NCI-H1930 (cell line): ENCODE measurements around the gene PLCXD3.

Source experiments
- DNase-seq, 2 experiments: peaks; one replicate each; lab custom pipeline; 2025; lab: John Stamatoyannopoulos, UW

PLCXD3 gene

GRCh38 chr5:41281215-41281810, 229.1 kb downstream of the PLCXD3 start:
- DNase-seq, result no peak

- no peak for DNase-seq
Observed at GRCh38 chr5:41279040-41279439, 231.4 kb downstream of the PLCXD3 start.

GRCh38 chr5:41277476-41278245, 232.7 kb downstream of the PLCXD3 start:
- DNase-seq, result no peak

- no peak for DNase-seq
Observed at GRCh38 chr5:41275813-41276512, 234.4 kb downstream of the PLCXD3 start.

- peak; percentile 34 to 54 for DNase-seq
Observed at GRCh38 chr5:41270423-41271251, 239.8 kb downstream of the PLCXD3 start.

GRCh38 chr5:41268894-41269293, 241.5 kb downstream of the PLCXD3 start:
- DNase-seq, result no peak

- DNase-seq, result no peak
Observed at GRCh38 chr5:41266377-41266776, 244.0 kb downstream of the PLCXD3 start.

GRCh38 chr5:41264019-41264418, 246.4 kb downstream of the PLCXD3 start:
- no peak for DNase-seq

- DNase-seq, result no peak
Observed at GRCh38 chr5:41263335-41263734, 247.1 kb downstream of the PLCXD3 start.
